Endothelial cell of umbilical vein (primary cell): ENCODE data around the gene MAP1B. TPM values are rescaled to one million over a fixed set of nuclear protein-coding genes. Genes with fewer than 3 reads are reported as not detected.

Experiments
- BruUV-seq: library from RNA; stranded (reverse); fragments of 400-500 nt; replicated peaks from 2 replicates; lab custom pipeline; 2021; lab: Mats Ljungman, UMichigan
- CTCF ChIA-PET: fragments of 300-600, 350-600 bp; sonication (Branson Sonifier 250); formaldehyde crosslinking; loops from one replicate; lab custom pipeline; 2021; ENCODE audit warnings: antibody characterized with exemption, inconsistent platforms; lab: Charles Lee
- POLR2A ChIA-PET: fragments of 300-600, 350-600 bp; sonication (Branson Sonifier 250); formaldehyde crosslinking; loops from one replicate; lab custom pipeline; 2021; ENCODE audit warnings: antibody characterized with exemption, inconsistent platforms; lab: Charles Lee
- DNase-seq: peaks from one replicate; pipeline ENCODE4 v3.0.0-alpha.2; 2011; ENCODE audit warnings: low read depth, low spot score
- FAIRE-seq: peaks from 2 replicates; lab custom pipeline; 2011; peaks lifted over from hg19 to GRCh38; lab: Jason Lieb, UNC
- H2AFZ ChIP-seq: 2 replicates; pipeline ENCODE4 v1.6.0; 2012; ENCODE audit warnings: low read depth, low read length, control low read depth, inconsistent platforms
- H3K27ac ChIP-seq: 2 replicates; pipeline ENCODE4 v1.5.1; 2011; ENCODE audit warnings: low read depth, mild to moderate bottlenecking, control low read depth, low read length, moderate library complexity; ENCODE audit not compliant: insufficient read depth
- H3K27me3 ChIP-seq, 2 experiments: 2 replicates each; pipeline versions ENCODE4 v1.6.0 to v1.6.1; 2011; ENCODE audit warnings: low read length in 2 of 2, mixed read lengths in 1 of 2; ENCODE audit not compliant: control insufficient read depth in 2 of 2, insufficient read depth in 2 of 2
- H3K36me3 ChIP-seq, 2 experiments: 2 replicates in 1 of 2; 3 replicates in 1 of 2; pipeline ENCODE4 v1.5.1; 2011; ENCODE audit warnings: low read length in 2 of 2, mild to moderate bottlenecking in 1 of 2, moderate library complexity in 1 of 2; ENCODE audit not compliant: control insufficient read depth in 2 of 2, insufficient read depth in 2 of 2; ENCODE audit errors: extremely low read depth in 1 of 2
- H3K4me1 ChIP-seq: 3 replicates; pipeline ENCODE4 v1.5.1; 2011; ENCODE audit warnings: mild to moderate bottlenecking, low read length; ENCODE audit not compliant: control insufficient read depth, insufficient read depth; ENCODE audit errors: extremely low read depth
- H3K4me2 ChIP-seq: 2 replicates; pipeline ENCODE4 v1.6.1; 2011; ENCODE audit warnings: low read length, control low read depth, mixed read lengths; ENCODE audit not compliant: insufficient read depth
- H3K4me3 ChIP-seq, 3 experiments: fragments of 200-600 bp in 1 of 3; sonication (generic), shearing (Covaris generic) in 1 of 3; replicated peaks in 1 of 3; 2 replicates each; pipeline ENCODE4 v1.5.1; 2011 to 2016; ENCODE audit warnings: control low read depth in 3 of 3, low read length in 3 of 3, mild to moderate bottlenecking in 2 of 3, inconsistent platforms in 1 of 3, low read depth in 1 of 3, moderate library complexity in 1 of 3; ENCODE audit not compliant: insufficient read depth in 1 of 3
- H3K79me2 ChIP-seq: 2 replicates; pipeline ENCODE4 v1.6.0; 2012; ENCODE audit warnings: low read length, inconsistent platforms; ENCODE audit not compliant: control insufficient read depth, insufficient read depth
- H3K9ac ChIP-seq: replicated peaks from 2 replicates; pipeline ENCODE3; 2011; ENCODE audit warnings: low read length, control low read depth; ENCODE audit not compliant: insufficient read depth; ENCODE audit errors: extremely low read depth
- H3K9me1 ChIP-seq: replicated peaks from 3 replicates; pipeline ENCODE4 v1.6.0; 2011; ENCODE audit warnings: mild to moderate bottlenecking, low read length; ENCODE audit not compliant: control insufficient read depth, insufficient read depth; ENCODE audit errors: extremely low read depth
- H3K9me3 ChIP-seq: replicated peaks from 2 replicates; pipeline ENCODE4 v1.5.1; 2012; ENCODE audit warnings: low read length, inconsistent platforms; ENCODE audit not compliant: control insufficient read depth, insufficient read depth
- H4K20me1 ChIP-seq: replicated peaks from 2 replicates; pipeline ENCODE3; 2011; ENCODE audit warnings: mild to moderate bottlenecking, low read length; ENCODE audit not compliant: control insufficient read depth, insufficient read depth; ENCODE audit errors: extremely low read depth
- CTCF ChIP-seq, 2 donors: IDR thresholded peaks; 1 replicate in 1 of 2; 2 replicates in 1 of 2; pipeline ENCODE4 v1.5.1; 2011; ENCODE audit warnings: low read length in 2 of 2, mild to moderate bottlenecking in 2 of 2, moderate library complexity in 2 of 2, control low read depth in 1 of 2, inconsistent platforms in 1 of 2, low read depth in 1 of 2; ENCODE audit not compliant: insufficient read depth in 1 of 2; ENCODE audit errors: extremely low read depth in 1 of 2
- EZH2 ChIP-seq: IDR thresholded peaks from 2 replicates; pipeline ENCODE4 v1.6.1; 2012; ENCODE audit warnings: borderline replicate concordance, low read depth, mild to moderate bottlenecking, moderate library complexity, low read length, inconsistent platforms; ENCODE audit not compliant: severe bottlenecking
- FOS ChIP-seq: IDR thresholded peaks from 2 replicates; pipeline ENCODE4 v1.6.1; 2011; ENCODE audit warnings: mild to moderate bottlenecking, low read length, moderate library complexity, borderline replicate concordance; ENCODE audit not compliant: insufficient read depth
- GATA2 ChIP-seq: IDR thresholded peaks from 2 replicates; pipeline ENCODE4 v1.7.0; 2011; ENCODE audit warnings: low read depth, mild to moderate bottlenecking, moderate library complexity, mixed read lengths, low read length; ENCODE audit not compliant: insufficient read length, insufficient read depth
- JUN ChIP-seq: IDR thresholded peaks from 2 replicates; pipeline ENCODE4 v1.6.1; 2011; ENCODE audit warnings: borderline replicate concordance, low read depth; ENCODE audit not compliant: insufficient read length, insufficient read depth
- MAX ChIP-seq: IDR thresholded peaks from 2 replicates; pipeline ENCODE4 v1.6.1; 2011; ENCODE audit not compliant: insufficient read depth, insufficient read length
- MYC ChIP-seq: IDR thresholded peaks from one replicate; pipeline ENCODE4 v1.6.1; 2011; ENCODE audit warnings: mild to moderate bottlenecking, low read depth, low read length
- POLR2A ChIP-seq: IDR thresholded peaks from 2 replicates; pipeline ENCODE4 v1.6.1; 2012; ENCODE audit warnings: low read depth, mild to moderate bottlenecking, control low read depth, low read length
- POLR2AphosphoS5 ChIP-seq: IDR thresholded peaks from 2 replicates; pipeline ENCODE4 v1.6.1; 2012; ENCODE audit warnings: low read depth, mild to moderate bottlenecking, control low read depth, low read length, moderate library complexity; ENCODE audit not compliant: insufficient read depth
- dilution Hi-C: fragments of 300-500 bp; cut with MboI; formaldehyde crosslinking; loops from one replicate; pipeline ENCODE4 v1.15.0; 2019; ENCODE audit warnings: low sequenced_read_pairs; ENCODE audit not compliant: extremely low pct_ligation_motif_present
- intact Hi-C: fragments of 100-400 bp; cut with micrococcal nuclease; formaldehyde crosslinking; loops from one replicate; pipeline ENCODE4 v1.10.0; 2022
- polyA plus RNA-seq, 4 experiments: library from polyadenylated mRNA; depleted of rRNA in 3 of 4; stranded (reverse) in 3 of 4; unstranded in 1 of 4; fragments of >200 nt; gene quantifications; 2 replicates each; pipeline versions ENCODE4 v1.2.1 to v1.2.3, GENCODE V29; 2011 to 2012; ENCODE audit warnings: missing spikeins in 1 of 4
- total RNA-seq: library from RNA; stranded (reverse); gene quantifications from 2 replicates; pipeline ENCODE4 v1.2.3, GENCODE V29; 2021

Gene MAP1B
- total and polyA plus RNA-seq, 2 donors (not counting 3 experiments of a cell fraction or from before 2014, with no cell fraction given) = 55.9 to 263 TPM

GRCh38 chr5:72224946-72225463, 117.7 kb downstream of the MAP1B start:
- no peaks in the 10 kb centered on the region for H3K4me1 ChIP-seq
- peaks cover 11 to 27% of the 10 kb centered on the region in 2 experiments for H3K36me3 ChIP-seq
- dilution Hi-C loops (no loop called here), intact Hi-C loops (no loop called here)
- H3K27me3 ChIP-seq = no peaks in the 10 kb centered on the region
- H3K4me3 ChIP-seq = no peak overlapping the region
- DNase-seq (no peak), FAIRE-seq (no peak)
- POLR2A ChIA-PET = no interaction called here
- no peaks in the 10 kb centered on the region for H4K20me1 ChIP-seq
- no peak overlapping the region for H3K9ac ChIP-seq
- TF ChIP-seq JUN (no peak), GATA2 (no peak), EZH2 (no peak), POLR2A (no peak), CTCF (IDR thresholded peaks at IDR 0.05; ENCODE audit: extremely low read depth in 1 of 2, insufficient read depth in 1 of 2, low read depth in 1 of 2, low read length in 2 of 2) (no peak), POLR2AphosphoS5 (no peak)
- H3K9me1 ChIP-seq = no peaks in the 10 kb centered on the region
- no peak overlapping the region for H3K4me2 ChIP-seq
- CTCF ChIA-PET = no interaction called here
- H3K9me3 ChIP-seq = no peaks in the 10 kb centered on the region
- H3K27ac ChIP-seq = no peak overlapping the region
- BruUV-seq = no TSS peak
- no peak overlapping the region for H2AFZ ChIP-seq
- H3K79me2 ChIP-seq = no peaks in the 10 kb centered on the region

GRCh38 chr5:72225741-72226140, 118.5 kb downstream of the MAP1B start:
- Histone ChIP-seq H3K36me3 (peaks cover 11 to 21% of the 10 kb centered on the region in 2 experiments), H3K4me3 (no peak overlapping the region), H3K9me3 (no peaks in the 10 kb centered on the region), H3K79me2 (no peaks in the 10 kb centered on the region), H3K9ac (no peak overlapping the region), H3K4me2 (no peak overlapping the region), H2AFZ (no peak overlapping the region), H3K4me1 (peaks cover under 1% of the 10 kb centered on the region), H3K27me3 (no peaks in the 10 kb centered on the region), H4K20me1 (no peaks in the 10 kb centered on the region), H3K27ac (no peak overlapping the region), H3K9me1 (no peaks in the 10 kb centered on the region)
- FAIRE-seq (no peak), DNase-seq (no peak)
- CTCF ChIA-PET = interaction anchor here (0.9 kb wide), 1 partner anchor 22 kb away, joined by 3 read pairs; no protein-coding TSS in a partner anchor
- BruUV-seq = no TSS peak
- POLR2A ChIA-PET = no interaction called here
- dilution Hi-C loops = no loop called here
- intact Hi-C loops = no loop called here
- TF ChIP-seq POLR2A = no peak
- no peak for TF ChIP-seq GATA2
- TF ChIP-seq POLR2AphosphoS5 = no peak
- no peak for TF ChIP-seq CTCF (IDR thresholded peaks at IDR 0.05; ENCODE audit: extremely low read depth in 1 of 2, insufficient read depth in 1 of 2, low read depth in 1 of 2, low read length in 2 of 2)
- TF ChIP-seq JUN = no peak
- TF ChIP-seq MYC = no peak
- no peak for TF ChIP-seq EZH2
- no peak for TF ChIP-seq MAX
- TF ChIP-seq FOS = no peak
